H9 (cell line): ENCODE measurements around the gene COL4A1. TPM values are rescaled to one million over a fixed set of nuclear protein-coding genes. Genes with fewer than 3 reads are reported as not detected.

ENCODE experiments used
- DNase-seq: peaks from one replicate; pipeline ENCODE4 v3.0.0-alpha.2; 2017
- H2AFZ ChIP-seq: one replicate; pipeline ENCODE4 v1.6.1; 2013; ENCODE audit warnings: mild to moderate bottlenecking, low read length, control low read depth, moderate library complexity
- H2AK5ac ChIP-seq: 2 replicates; pipeline ENCODE4 v1.6.1; 2013; ENCODE audit warnings: low read length, control low read depth, mixed read lengths; ENCODE audit not compliant: insufficient read length
- H2BK120ac ChIP-seq: one replicate; pipeline ENCODE4 v1.6.1; 2013; ENCODE audit warnings: low read depth, mild to moderate bottlenecking, low read length, control low read depth, inconsistent platforms; ENCODE audit not compliant: poor library complexity, severe bottlenecking
- H2BK12ac ChIP-seq: 2 replicates; pipeline ENCODE4 v1.6.1; 2013; ENCODE audit warnings: low read length, control low read depth, mixed read lengths, low read depth; ENCODE audit not compliant: insufficient read length
- H2BK15ac ChIP-seq: 2 replicates; pipeline ENCODE4 v1.6.1; 2013; ENCODE audit warnings: low read depth, low read length, control low read depth
- H2BK20ac ChIP-seq: one replicate; pipeline ENCODE4 v1.6.1; 2013; ENCODE audit warnings: low read depth, mild to moderate bottlenecking, low read length, control low read depth, inconsistent platforms; ENCODE audit not compliant: poor library complexity, severe bottlenecking
- H2BK5ac ChIP-seq: 2 replicates; pipeline ENCODE4 v1.6.1; 2013; ENCODE audit warnings: low read length, control low read depth, mixed read lengths; ENCODE audit not compliant: insufficient read length
- H3K14ac ChIP-seq: 2 replicates; pipeline ENCODE4 v1.6.1; 2013; ENCODE audit warnings: low read length, control low read depth; ENCODE audit not compliant: insufficient read depth
- H3K18ac ChIP-seq: 2 replicates; pipeline ENCODE4 v1.6.1; 2013; ENCODE audit warnings: low read depth, mild to moderate bottlenecking, mixed read lengths, low read length, control low read depth; ENCODE audit not compliant: insufficient read length
- H3K23ac ChIP-seq: 2 replicates; pipeline ENCODE4 v1.6.1; 2013; ENCODE audit warnings: low read length, control low read depth, mixed read lengths, low read depth; ENCODE audit not compliant: insufficient read length
- H3K23me2 ChIP-seq: 2 replicates; pipeline ENCODE4 v1.6.1; 2013; ENCODE audit warnings: low read depth, mild to moderate bottlenecking, mixed read lengths, low read length, control low read depth; ENCODE audit not compliant: insufficient read length, poor library complexity, severe bottlenecking
- H3K27ac ChIP-seq: 2 replicates; pipeline ENCODE4 v1.5.1; 2013; ENCODE audit warnings: low read length, control low read depth, mixed read lengths, low read depth; ENCODE audit not compliant: insufficient read length
- H3K27me3 ChIP-seq: 2 replicates; pipeline ENCODE4 v1.6.1; 2013; ENCODE audit warnings: low read length, control low read depth, inconsistent platforms; ENCODE audit not compliant: insufficient read depth
- H3K4ac ChIP-seq: 2 replicates; pipeline ENCODE4 v1.6.1; 2013; ENCODE audit warnings: low read depth, mild to moderate bottlenecking, control low read depth, inconsistent platforms, low read length, moderate library complexity
- H3K4me1 ChIP-seq: 2 replicates; pipeline ENCODE4 v1.6.1; 2013; ENCODE audit warnings: low read length, control low read depth, inconsistent platforms; ENCODE audit not compliant: insufficient read depth
- H3K4me2 ChIP-seq: 2 replicates; pipeline ENCODE4 v1.6.1; 2013; ENCODE audit warnings: low read length, control low read depth, mixed read lengths; ENCODE audit not compliant: insufficient read length, insufficient read depth
- H3K56ac ChIP-seq: 2 replicates; pipeline ENCODE4 v1.6.1; 2013; ENCODE audit warnings: low read depth, mild to moderate bottlenecking, mixed read lengths, low read length, control low read depth; ENCODE audit not compliant: insufficient read length
- H3K79me1 ChIP-seq: 2 replicates; pipeline ENCODE4 v1.6.1; 2013; ENCODE audit warnings: low read depth, mild to moderate bottlenecking, moderate library complexity, low read length, control low read depth, inconsistent platforms; ENCODE audit not compliant: insufficient read depth, poor library complexity, severe bottlenecking
- H3K79me2 ChIP-seq: 2 replicates; pipeline ENCODE4 v1.6.1; 2013; ENCODE audit warnings: low read length, control low read depth, inconsistent platforms; ENCODE audit not compliant: insufficient read depth
- H3K9ac ChIP-seq: 2 replicates; pipeline ENCODE4 v1.6.1; 2013; ENCODE audit warnings: low read length, control low read depth, mixed read lengths; ENCODE audit not compliant: insufficient read length; ENCODE audit errors: extremely low read depth
- H3K9me3 ChIP-seq: one replicate; pipeline ENCODE4 v1.6.1; 2013; ENCODE audit warnings: low read depth, low read length, inconsistent platforms; ENCODE audit not compliant: control insufficient read depth
- H3T11ph ChIP-seq: one replicate; pipeline ENCODE4 v1.6.1; 2013; ENCODE audit warnings: mild to moderate bottlenecking, low read length, control low read depth, inconsistent platforms
- H4K20me1 ChIP-seq: one replicate; pipeline ENCODE4 v1.6.1; 2013; ENCODE audit not compliant: control insufficient read depth, insufficient read length, insufficient read depth
- H4K5ac ChIP-seq: 2 replicates; pipeline ENCODE4 v1.6.1; 2013; ENCODE audit warnings: low read depth, mild to moderate bottlenecking, mixed read lengths, low read length, control low read depth; ENCODE audit not compliant: insufficient read length
- H4K8ac ChIP-seq: replicated peaks from 2 replicates; pipeline ENCODE4 v1.6.1; 2013; ENCODE audit warnings: low read length, control low read depth, mixed read lengths, low read depth; ENCODE audit not compliant: insufficient read length
- H4K91ac ChIP-seq: 2 replicates; pipeline ENCODE4 v1.6.1; 2013; ENCODE audit warnings: low read depth, mild to moderate bottlenecking, moderate library complexity, mixed read lengths, low read length, control low read depth; ENCODE audit not compliant: insufficient read length
- H3K27ac Mint-ChIP-seq, 3 experiments: 2 replicates in 2 of 3; 3 replicates in 1 of 3; pipeline ENCODE4 v1.8.0; 2020 to 2021; ENCODE audit warnings: mixed read lengths in 3 of 3, mild to moderate bottlenecking in 1 of 3, moderate library complexity in 1 of 3
- H3K27me3 Mint-ChIP-seq: 2 replicates; pipeline ENCODE4 v1.8.0; 2021; ENCODE audit warnings: low read depth, mild to moderate bottlenecking, moderate library complexity, mixed read lengths
- H3K36me3 Mint-ChIP-seq, 3 experiments: 2 replicates in 2 of 3; 3 replicates in 1 of 3; pipeline ENCODE4 v1.8.0; 2020 to 2021; ENCODE audit warnings: low read depth in 3 of 3, mixed read lengths in 3 of 3; ENCODE audit not compliant: insufficient read depth in 1 of 3
- H3K4me1 Mint-ChIP-seq, 2 experiments: 2 replicates each; pipeline ENCODE4 v1.8.0; 2020; ENCODE audit warnings: mixed read lengths in 2 of 2
- H3K4me3 Mint-ChIP-seq, 2 experiments: 2 replicates in 1 of 2; 3 replicates in 1 of 2; pipeline ENCODE4 v1.8.0; 2020 to 2021; ENCODE audit warnings: mild to moderate bottlenecking in 2 of 2, mixed read lengths in 2 of 2, moderate library complexity in 1 of 2
- H3K9me3 Mint-ChIP-seq, 2 experiments: 2 replicates in 1 of 2; 3 replicates in 1 of 2; pipeline ENCODE4 v1.8.0; 2020; ENCODE audit warnings: mild to moderate bottlenecking in 2 of 2, mixed read lengths in 2 of 2, moderate library complexity in 1 of 2
- WGBS: extraction: QIAGEN DNeasy Blood & Tissue Kit; methylation state at CpG from one replicate; pipeline ENCODE4 v1.1.7; 2013; ENCODE audit warnings: missing lambda C conversion rate, low lambda C conversion rate, mixed read lengths; ENCODE audit not compliant: insufficient read length; ENCODE audit errors: extremely low coverage; 5-methylcytosine and 5-hydroxymethylcytosine counted together
- long read RNA-seq: library from polyadenylated mRNA; unstranded; transcript quantifications from one replicate; pipeline ENCODE4 v2.0.0, GENCODE V29; 2020
- total RNA-seq: library from RNA; stranded (reverse); gene quantifications from 2 replicates; pipeline ENCODE4 v1.2.1, GENCODE V29; 2021
- TF ChIP-seq, protein P1 (sequence below): fragments of 200-600 bp; sonication (generic); conservative IDR thresholded peaks from 3 replicates; pipeline ENCODE4 v1.8.0; 2021; ENCODE audit warnings: antibody characterized with exemption, mild to moderate bottlenecking

The COL4A1 gene
- total RNA-seq: 73.1 and 74.6 TPM in 2 replicates
- long read RNA-seq, full-length matches to known transcripts: 4 of 99 reads
- long read RNA-seq, partial matches to known transcripts: 87 of 99 reads
- long read RNA-seq, other reads (novel, unspliced or antisense): 8 of 99 reads

DNA sequence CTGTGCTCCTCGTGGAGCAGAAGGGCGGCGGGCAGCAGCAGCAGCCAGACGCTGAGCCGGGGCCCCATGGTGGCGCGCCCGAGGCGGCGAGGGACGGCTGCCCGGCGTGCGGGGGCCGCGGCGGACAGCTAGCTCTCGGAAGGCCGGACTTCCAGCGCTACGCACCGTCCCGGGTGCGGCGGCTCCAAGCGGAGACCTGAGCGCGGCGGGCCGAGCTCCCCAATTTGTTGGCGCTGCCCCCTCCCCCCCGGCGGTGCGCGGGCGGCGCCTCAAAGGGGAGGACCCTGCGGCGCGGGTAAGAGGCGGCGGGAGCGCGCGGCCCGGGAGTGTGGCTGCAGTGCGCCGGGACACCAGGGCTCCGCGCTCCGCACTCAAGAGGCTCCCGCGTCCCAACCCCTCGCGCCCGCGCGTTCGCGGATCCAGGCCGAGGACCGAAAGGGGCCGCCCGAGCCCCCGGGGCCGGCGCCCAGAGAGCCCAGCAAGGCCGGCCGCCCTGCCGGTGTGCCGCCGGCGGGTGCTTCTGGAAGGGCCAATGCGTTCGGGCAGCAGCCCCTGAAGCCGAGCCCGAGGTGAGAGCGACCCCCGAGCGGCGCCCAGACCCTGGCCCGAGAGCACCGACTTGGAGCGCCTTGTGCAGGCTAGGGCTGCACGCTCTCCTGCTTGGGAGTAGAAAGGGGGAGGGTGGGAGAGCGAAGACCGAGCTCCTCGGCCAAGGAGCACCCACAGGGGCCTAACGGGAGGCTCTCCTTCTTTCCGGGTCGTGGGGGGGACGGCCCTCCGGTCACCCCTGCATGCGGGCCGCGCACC, at the start of gene COL4A1, which contains the start of gene COL4A2:
TSS of gene COL4A1 (minus strand) at position 198 of the 807 bp plus-strand sequence. CDS start at position 68, 130 bp downstream.
TSS of gene COL4A2 (plus strand) at position 325 of the 807 bp plus-strand sequence. CDS start 620 bp downstream, outside the sequence.
- H3K79me2 ChIP-seq: no peaks in the 10 kb centered on the region; the same call in 1 of the 2 replicates
- H3K79me1 ChIP-seq: no peaks in the 10 kb centered on the region
- H3K27me3 ChIP-seq: no peaks in the 10 kb centered on the region; the same call in 1 of the 2 replicates
- H3K9me3 ChIP-seq: no peaks in the 10 kb centered on the region
- peak within 1 kb of the TSS; percentile 15 for H3K18ac ChIP-seq
- no CpG with 5 or more reads among the region's 96 CpGs for WGBS
- no peak within 1 kb of the TSS for H3T11ph ChIP-seq
- no peak within 1 kb of the TSS for H2BK15ac ChIP-seq
- peak within 1 kb of the TSS; percentile 80 for H3K4me2 ChIP-seq
- no peak within 1 kb of the TSS for H2AK5ac ChIP-seq
- H2AFZ ChIP-seq: no peak within 1 kb of the TSS
- H2BK20ac ChIP-seq: no peak within 1 kb of the TSS
- Mint-ChIP-seq H3K36me3 (peaks cover 6 to 12% (median 10%) of the 10 kb centered on the region in 3 experiments), H3K4me1 (peaks cover 30 to 37% of the 10 kb centered on the region in 2 experiments), H3K4me3 (peak within 1 kb of the TSS; percentile 78 to 96), H3K27ac (peak within 1 kb of the TSS in 1 of 3 experiments; percentile 92; a peak in 2 of 7 replicates), H3K9me3 (no peaks in the 10 kb centered on the region; a peak in 1 of 5 replicates), H3K27me3 (peaks cover 31% of the 10 kb centered on the region)
- no peaks in the 10 kb centered on the region for H3K4me1 ChIP-seq
- H4K8ac ChIP-seq: no peak within 1 kb of the TSS
- TF ChIP-seq, protein P1, sequence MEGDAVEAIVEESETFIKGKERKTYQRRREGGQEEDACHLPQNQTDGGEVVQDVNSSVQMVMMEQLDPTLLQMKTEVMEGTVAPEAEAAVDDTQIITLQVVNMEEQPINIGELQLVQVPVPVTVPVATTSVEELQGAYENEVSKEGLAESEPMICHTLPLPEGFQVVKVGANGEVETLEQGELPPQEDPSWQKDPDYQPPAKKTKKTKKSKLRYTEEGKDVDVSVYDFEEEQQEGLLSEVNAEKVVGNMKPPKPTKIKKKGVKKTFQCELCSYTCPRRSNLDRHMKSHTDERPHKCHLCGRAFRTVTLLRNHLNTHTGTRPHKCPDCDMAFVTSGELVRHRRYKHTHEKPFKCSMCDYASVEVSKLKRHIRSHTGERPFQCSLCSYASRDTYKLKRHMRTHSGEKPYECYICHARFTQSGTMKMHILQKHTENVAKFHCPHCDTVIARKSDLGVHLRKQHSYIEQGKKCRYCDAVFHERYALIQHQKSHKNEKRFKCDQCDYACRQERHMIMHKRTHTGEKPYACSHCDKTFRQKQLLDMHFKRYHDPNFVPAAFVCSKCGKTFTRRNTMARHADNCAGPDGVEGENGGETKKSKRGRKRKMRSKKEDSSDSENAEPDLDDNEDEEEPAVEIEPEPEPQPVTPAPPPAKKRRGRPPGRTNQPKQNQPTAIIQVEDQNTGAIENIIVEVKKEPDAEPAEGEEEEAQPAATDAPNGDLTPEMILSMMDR: no peak
- no peak within 1 kb of the TSS for H2BK5ac ChIP-seq
- H2BK120ac ChIP-seq: no peak within 1 kb of the TSS
- H3K23me2 ChIP-seq: peaks cover 20% of the 10 kb centered on the region
- H3K23ac ChIP-seq: no peak within 1 kb of the TSS
- no peak within 1 kb of the TSS for H4K5ac ChIP-seq
- peak within 1 kb of the TSS; percentile 75 for H3K14ac ChIP-seq
- no peak within 1 kb of the TSS for H2BK12ac ChIP-seq
- no peak within 1 kb of the TSS for H3K27ac ChIP-seq
- no peak within 1 kb of the TSS for H3K56ac ChIP-seq
- H4K20me1 ChIP-seq: no peaks in the 10 kb centered on the region
- H3K9ac ChIP-seq: peak within 1 kb of the TSS; percentile 48
- H3K4ac ChIP-seq: no peak within 1 kb of the TSS
- H4K91ac ChIP-seq: no peak within 1 kb of the TSS
- peak; percentile 72 for DNase-seq
